NCI-H345 (cell line): ENCODE measurements around the gene WDR35.

Experiments used
- DNase-seq: peaks from one replicate; lab custom pipeline; 2025; lab: John Stamatoyannopoulos, UW

The WDR35 gene

DNA sequence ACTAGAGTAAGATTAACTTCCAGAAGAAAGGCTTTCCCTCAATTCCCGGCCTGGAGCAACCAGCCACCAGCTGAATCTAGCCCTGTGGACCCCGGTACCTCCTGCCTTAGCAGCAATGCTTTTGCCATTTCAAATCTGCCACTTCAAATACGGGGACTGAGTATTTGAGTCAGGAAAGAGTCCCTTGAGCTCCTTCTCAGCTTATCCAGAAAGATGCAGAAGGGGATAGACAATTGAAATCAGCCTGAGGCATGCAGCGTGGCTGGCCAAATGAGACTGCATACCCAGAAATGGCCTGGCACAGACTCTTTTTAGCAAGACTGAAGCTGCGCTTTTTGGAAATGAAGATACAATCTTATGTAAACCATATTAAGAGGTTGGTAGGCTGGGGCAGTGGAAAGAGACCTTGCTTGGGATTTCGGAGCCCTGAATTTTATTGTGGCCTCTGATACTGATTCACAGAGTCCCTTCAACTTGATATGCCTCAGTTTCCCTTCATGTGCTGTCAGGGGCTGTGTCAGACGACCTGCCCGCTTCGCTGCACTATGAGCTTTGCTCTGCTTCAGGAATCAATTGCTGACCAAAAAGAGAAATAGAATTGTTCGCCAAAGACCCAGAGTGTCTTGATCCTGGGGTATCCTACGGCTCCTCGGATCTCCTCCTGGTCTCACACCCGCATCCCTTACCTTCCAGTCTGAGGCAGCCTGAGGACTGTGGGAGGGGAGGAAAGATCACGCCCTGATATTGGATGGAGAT lies 21.5 kb upstream of the WDR35 start:
- no peak for DNase-seq

- DNase-seq = no peak
Observed at GRCh38 chr2:20008703-20009102, 18.8 kb upstream of the WDR35 start.

DNA sequence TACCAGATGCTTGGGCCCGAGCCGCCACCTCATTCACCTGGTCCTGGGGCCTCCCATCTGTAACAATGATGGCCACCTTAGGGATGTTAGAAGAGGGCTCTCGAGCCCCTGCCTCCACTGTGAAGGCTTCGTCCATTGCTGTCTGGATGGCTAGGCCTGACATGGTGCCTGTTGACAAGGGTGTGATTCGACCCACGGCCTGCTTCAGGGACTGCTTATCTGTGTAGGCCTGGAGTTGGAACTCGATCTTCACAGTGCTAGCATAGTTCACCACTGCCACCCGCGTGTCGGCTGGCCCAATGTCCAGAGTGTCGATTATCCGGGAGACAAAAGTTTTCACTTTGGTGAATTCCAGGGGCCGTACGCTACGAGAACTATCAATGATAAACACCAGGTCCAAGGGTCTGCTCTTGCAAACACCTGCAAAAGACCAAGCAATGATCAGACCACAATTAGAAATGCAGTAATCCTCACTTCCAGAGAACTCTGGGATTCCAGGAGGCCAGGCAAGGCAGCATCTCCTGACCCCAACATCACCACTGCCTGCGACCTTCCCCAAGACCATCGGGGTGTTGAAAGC lies 16.1 kb upstream of the WDR35 start:
- DNase-seq = no peak

DNA sequence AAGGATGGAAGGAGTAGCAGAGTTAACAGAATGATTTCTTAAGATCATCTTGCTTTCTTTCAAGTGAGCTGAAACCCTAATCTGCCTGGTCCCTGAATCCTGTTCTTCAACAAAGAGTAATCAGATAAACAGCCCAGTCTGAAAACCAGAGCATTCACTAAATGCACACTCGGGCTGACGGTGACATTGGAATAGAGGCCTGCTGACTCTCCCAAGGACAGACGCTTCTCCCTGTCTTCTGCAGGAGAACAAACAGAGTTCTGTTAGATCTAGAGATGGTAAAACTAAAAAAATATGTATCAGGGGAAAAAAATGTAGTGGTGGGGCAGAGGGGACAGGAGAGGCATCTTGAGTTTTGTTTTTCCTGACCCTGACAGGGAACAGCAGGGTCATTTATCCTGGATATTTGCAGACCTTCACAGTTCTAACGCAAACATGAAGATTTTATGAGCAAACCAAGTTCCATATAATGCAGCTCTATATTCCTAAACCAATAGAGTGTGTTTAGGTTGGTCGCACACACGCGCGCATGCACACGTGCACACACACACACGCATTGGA lies 15.2 kb upstream of the WDR35 start:
- DNase-seq = no peak

GRCh38 chr2:20001361-20001863 lies 11.5 kb upstream of the WDR35 start:
- no peak for DNase-seq

DNA sequence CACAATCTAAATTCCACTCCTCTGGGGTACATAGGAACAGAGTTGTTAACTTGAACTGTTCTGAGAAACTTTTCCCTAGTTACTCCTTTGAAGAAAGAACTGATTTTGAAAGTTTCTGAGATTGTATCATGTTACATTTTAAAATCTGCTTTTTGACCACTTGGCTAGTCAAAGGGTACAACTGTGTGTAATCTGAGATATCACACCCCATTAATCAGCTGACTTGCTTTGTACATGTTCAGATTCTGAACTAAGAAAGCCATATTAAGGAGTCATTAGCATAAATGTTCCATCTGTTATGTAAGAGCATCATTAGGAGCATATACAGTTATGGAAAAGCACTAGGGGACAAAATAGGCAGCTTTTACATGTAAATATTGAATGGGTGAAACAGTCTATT lies 3.8 kb upstream of the WDR35 start:
- no peak for DNase-seq

- no peak for DNase-seq
Observed at GRCh38 chr2:19991895-19992294, 2.0 kb upstream of the WDR35 start.

GRCh38 chr2:19990416-19990728 lies 467 bp upstream of the WDR35 start:
- no peak for DNase-seq

- DNase-seq = no peak
Observed at GRCh38 chr2:19989342-19989666, 601 bp downstream of the WDR35 start.

GRCh38 chr2:19988600-19988999 lies 1.3 kb downstream of the WDR35 start:
- no peak for DNase-seq

GRCh38 chr2:19987936-19988335 lies 2.0 kb downstream of the WDR35 start:
- no peak for DNase-seq

- no peak for DNase-seq
Observed at GRCh38 chr2:19982268-19982667, 7.6 kb downstream of the WDR35 start.

- no peak for DNase-seq
Observed at GRCh38 chr2:19979932-19980331, 10.0 kb downstream of the WDR35 start.

- no peak for DNase-seq
Observed at GRCh38 chr2:19973466-19973865, 16.4 kb downstream of the WDR35 start.

DNA sequence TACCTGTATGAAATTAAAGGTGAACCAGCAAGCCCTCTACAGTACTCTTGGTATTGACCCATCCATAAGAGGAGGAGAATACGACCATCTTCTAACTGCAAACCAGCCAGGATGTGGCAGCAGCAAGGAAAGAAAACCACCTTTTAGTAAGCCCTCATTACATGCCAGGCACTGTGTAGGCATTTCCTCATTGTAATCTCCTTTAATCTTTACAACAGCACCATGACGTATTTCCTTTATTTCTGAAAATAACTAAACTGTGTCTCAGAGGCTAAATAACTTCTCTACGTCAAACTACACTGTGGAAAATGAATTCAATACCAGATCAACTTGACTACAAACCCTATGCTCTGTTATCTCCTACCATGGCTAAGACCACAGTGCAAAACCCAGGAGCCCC lies 18.2 kb downstream of the WDR35 start:
- DNase-seq = no peak

DNA sequence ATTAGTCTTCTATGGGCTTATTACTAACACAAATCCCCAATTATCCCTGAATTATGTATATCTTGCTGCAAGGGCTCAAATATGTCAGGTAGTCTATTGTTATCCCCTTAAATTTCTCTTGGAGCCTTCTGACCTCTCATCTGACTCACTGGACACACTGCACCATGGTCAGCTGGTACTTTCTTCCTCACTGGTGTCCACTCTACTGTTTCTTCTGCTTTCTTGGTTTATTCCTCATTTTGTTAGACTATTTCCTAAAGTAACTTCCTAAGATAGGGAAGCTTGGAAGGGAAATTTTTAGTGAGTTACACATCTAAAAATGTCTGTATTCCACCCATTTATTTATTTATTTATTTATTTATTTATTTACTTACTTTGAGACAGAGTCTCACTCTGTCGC lies 26.5 kb downstream of the WDR35 start:
- DNase-seq = no peak

GRCh38 chr2:19955544-19956422 lies 34.1 kb downstream of the WDR35 start:
- peak; percentile 66 for DNase-seq

- DNase-seq = no peak
Observed at GRCh38 chr2:19949071-19949470, 40.8 kb downstream of the WDR35 start.

GRCh38 chr2:19947184-19947940 lies 42.5 kb downstream of the WDR35 start:
- no peak for DNase-seq

GRCh38 chr2:19944205-19944845 lies 45.6 kb downstream of the WDR35 start:
- no peak for DNase-seq

DNA sequence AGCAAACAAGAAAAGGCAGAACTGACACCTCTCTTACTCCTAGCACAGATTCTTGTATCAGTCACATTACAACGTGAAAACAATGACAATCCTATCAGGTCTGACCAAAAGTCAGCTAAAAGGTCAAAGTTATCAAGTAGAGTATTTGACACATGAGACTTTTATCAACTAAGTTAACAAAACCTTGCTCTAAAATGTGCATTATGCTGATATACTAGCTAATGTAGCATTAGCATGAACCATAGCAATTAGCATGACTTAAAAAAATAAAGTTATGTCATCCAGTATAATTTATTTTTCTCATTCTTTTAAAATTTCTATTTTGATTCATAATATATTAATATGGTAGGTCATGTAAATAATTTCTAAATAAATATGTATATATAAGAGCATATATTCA lies 46.7 kb downstream of the WDR35 start:
- DNase-seq = no peak

DNA sequence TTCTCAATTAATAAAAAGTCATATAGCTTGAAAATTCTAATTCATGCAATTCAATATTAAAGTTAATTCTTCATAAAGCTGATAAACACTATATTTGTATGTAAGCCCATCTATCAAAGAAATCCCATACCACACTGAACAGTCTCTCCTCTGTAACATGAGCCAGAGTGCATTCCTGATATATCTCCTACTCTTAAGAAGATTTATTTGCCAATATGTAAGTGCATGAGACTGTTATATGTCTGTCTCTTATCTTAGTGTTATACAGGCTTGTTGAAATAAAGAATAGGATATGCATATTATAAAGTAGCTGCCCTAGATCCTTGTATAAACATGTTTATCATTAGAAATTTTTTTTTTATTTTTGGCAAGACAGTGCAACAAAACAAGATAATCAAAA lies 47.7 kb downstream of the WDR35 start:
- no peak for DNase-seq
